Astrocyte of the cerebellum (primary cell): ENCODE data around the gene FIBCD1.

Experiments
- DNase-seq: peaks from one replicate; pipeline ENCODE4 v3.0.0-alpha.2; 2011; ENCODE audit warnings: low read depth
- H3K4me3 ChIP-seq: 2 replicates; pipeline ENCODE4 v1.5.1; 2011; ENCODE audit warnings: mild to moderate bottlenecking, low read depth, low read length, moderate library complexity
- CTCF ChIP-seq: IDR thresholded peaks from 2 replicates; pipeline ENCODE4 v1.5.1; 2012; ENCODE audit warnings: low read length, low read depth, moderate library complexity, mild to moderate bottlenecking; ENCODE audit errors: missing control alignments
- in situ Hi-C: cut with HindIII; loops from 2 replicates; pipeline ENCODE4 v1.10.0; 2017; ENCODE audit warnings: low sequenced_read_pairs

The FIBCD1 gene

GRCh38 chr9:130942084-130942483, 3.0 kb upstream of the FIBCD1 start:
- no peak for TF ChIP-seq CTCF
- H3K4me3 ChIP-seq: no peak overlapping the region
- in situ Hi-C loops: no loop called here
- no peak for DNase-seq

GRCh38 chr9:130940693-130941576, 1.9 kb upstream of the FIBCD1 start:
- no peak overlapping the region for H3K4me3 ChIP-seq
- DNase-seq: no peak
- in situ Hi-C loops: no loop called here
- peak; percentile 87 for TF ChIP-seq CTCF

GRCh38 chr9:130940027-130940549, 1.0 kb upstream of the FIBCD1 start:
- TF ChIP-seq CTCF: no peak
- in situ Hi-C loops: no loop called here
- H3K4me3 ChIP-seq: no peak overlapping the region
- DNase-seq: no peak

GRCh38 chr9:130939405-130940026, 469 bp upstream of the FIBCD1 start:
- TF ChIP-seq CTCF: no peak
- no peak for DNase-seq
- in situ Hi-C loops: no loop called here
- peak overlapping the region; percentile 48 for H3K4me3 ChIP-seq

GRCh38 chr9:130938184-130938651, 829 bp downstream of the FIBCD1 start:
- TF ChIP-seq CTCF: no peak
- H3K4me3 ChIP-seq: peak overlapping the region; percentile 48
- no peak for DNase-seq
- in situ Hi-C loops: no loop called here

- in situ Hi-C loops: no loop called here
- no peak overlapping the region for H3K4me3 ChIP-seq
- no peak for TF ChIP-seq CTCF
- DNase-seq: no peak
These were observed 1.6 kb downstream of the FIBCD1 start for GRCh38 chr9:130937146-130938076.
